Medulla oblongata (tissue), 1 donor: ENCODE data around the gene KCNQ1.

Experiments
- DNase-seq: peaks from one replicate; pipeline ENCODE4 v3.0.0-alpha.2; 2015; ENCODE audit errors: extremely low spot score

KCNQ1 gene

DNA sequence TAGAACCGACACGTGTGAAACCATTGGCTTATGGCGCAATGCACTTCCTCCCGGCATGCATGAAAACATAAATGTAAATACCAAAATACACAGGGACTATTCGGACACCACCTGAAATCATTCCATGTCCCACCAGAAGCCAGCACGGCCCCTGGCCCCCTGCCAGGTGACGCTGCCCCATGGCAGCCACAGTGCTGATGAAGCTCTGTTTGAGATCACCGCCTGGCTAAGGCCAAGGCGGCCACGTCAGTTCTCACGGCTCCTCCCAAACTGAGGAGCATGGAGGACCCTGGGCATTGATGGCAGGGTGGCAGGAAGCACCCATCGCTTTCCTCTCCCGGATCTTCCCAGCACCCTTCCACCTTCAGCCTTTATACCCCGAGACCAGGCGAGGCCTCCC is 351.3 kb downstream of the KCNQ1 start:
- DNase-seq, result no peak

DNA sequence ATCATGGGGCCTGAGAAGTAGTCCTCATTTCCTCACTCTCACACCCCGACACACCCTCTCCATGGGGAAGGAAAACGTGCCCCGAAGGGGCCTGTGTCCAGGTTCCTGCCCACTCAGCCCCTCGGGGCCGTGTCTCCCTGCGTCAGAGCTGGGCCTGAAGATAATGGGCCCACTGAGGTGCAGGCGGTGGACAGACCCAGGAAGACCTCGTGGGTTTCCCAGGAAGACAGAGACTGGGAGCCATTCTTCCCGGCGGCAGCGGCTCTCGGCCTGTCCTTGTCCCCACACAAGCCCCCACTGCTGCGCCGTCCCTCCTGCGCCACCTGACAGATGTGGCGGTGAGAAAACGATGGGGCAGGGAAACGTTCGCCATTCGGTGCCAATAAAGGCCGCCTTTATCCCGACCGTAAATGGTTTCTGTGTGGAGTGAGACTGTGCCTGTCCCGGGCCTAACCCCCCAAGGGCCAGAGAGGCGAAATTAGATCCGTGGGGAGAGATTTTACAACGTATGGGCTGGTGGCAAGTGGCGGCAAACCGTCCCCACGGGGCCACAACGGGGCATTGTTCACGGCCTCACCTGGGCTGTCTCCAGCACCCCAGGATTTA is 351.8 kb downstream of the KCNQ1 start:
- DNase-seq, result no peak

DNA sequence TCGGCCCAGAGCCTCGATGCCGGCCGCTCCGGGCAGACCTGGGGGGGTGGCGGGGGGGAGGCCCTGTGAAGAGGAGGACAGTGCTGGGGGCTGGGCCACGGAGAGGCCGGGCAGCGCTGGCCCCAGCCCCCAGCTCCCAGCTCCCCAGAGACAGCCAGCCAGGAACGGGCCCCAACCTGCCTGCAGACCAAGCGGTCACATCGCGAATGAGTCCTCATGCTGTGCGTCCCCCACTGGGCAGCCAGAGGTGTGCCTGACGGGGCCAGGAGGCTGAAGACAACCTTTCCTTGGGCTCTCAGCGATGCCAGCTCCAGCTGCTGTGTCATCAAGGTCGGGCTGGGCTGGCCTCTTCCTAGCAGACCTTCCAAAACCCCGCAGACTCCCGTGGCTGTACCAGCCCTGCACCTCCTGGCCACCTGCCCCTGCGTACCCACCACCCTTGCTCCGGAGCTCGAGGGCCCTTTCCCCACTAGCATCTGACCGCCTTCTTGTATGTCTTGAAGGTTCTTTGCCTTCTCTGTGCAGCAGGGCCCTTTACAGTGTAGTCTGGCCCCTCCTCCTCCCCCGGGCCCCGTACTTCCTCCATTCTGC is 352.4 kb downstream of the KCNQ1 start:
- DNase-seq, result no peak

DNA sequence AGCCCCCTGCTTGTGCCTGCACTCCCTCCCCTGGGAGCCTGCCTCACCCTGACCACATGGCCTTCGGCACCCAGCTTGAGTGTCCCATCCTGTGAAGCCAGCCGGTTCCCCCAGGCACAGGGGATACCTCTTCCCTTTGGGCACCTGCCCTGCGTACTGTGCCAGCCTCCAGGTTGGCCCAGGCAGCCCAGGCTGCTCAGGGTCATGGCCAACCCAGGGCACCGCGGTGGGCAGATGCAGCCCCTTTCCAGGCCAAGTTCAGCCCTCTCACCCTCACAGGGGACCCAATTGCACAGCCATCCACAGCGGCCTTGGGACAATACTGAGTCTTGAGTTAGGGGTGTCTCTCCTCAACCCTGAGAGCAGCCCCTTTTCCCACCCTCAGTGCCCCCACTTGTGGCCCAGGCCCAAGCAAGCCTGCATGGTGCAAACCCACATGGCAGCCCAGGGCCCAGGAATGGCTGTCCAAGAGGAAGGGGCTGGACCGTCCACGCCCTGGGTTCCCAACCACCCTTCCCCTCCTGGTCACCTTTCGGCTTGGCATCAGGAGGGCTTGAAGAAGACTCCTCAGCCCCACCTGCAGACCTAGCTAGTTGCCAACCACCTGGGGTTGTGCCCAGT is 353.0 kb downstream of the KCNQ1 start:
- DNase-seq, result no peak

DNA sequence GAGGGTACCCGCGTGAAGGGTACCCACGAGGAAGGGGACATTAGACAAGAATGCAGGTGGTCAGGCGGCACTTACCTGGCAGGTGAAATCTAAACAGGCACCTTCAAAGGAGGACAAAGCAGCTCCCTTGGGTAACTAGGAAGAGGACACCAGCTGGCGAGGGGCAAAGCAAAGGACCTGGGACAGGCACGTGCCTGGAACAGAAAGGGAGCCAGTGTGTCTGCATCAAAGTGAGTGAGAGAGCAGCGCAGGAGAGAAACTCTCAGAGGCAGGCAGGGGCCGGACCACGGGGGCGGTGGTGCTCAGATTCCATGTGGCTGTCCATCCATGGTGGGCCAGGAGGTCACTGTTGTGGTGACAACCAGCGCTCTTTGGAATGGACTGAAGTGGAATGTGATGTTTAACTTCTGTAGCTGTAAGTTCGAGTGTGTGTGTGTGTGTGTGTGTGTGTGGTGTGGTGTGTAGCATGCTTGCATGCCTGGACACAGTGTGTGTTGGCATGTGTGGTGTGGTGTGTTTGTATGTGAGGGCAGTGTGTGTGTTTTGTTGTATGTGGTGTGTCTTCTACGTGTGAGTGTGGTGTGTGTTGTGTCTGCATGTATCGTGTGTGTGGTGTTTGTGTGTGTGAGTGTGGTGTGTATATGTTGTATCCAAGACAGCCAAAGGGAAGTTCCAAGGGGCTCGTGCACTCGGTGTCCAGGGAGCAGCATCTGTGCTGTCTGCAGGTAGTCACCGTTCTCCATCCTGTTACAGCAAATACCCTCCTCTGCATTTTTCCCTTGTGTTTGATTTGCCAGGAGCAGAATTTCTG is 354.3 kb downstream of the KCNQ1 start:
- DNase-seq, result no peak

DNA sequence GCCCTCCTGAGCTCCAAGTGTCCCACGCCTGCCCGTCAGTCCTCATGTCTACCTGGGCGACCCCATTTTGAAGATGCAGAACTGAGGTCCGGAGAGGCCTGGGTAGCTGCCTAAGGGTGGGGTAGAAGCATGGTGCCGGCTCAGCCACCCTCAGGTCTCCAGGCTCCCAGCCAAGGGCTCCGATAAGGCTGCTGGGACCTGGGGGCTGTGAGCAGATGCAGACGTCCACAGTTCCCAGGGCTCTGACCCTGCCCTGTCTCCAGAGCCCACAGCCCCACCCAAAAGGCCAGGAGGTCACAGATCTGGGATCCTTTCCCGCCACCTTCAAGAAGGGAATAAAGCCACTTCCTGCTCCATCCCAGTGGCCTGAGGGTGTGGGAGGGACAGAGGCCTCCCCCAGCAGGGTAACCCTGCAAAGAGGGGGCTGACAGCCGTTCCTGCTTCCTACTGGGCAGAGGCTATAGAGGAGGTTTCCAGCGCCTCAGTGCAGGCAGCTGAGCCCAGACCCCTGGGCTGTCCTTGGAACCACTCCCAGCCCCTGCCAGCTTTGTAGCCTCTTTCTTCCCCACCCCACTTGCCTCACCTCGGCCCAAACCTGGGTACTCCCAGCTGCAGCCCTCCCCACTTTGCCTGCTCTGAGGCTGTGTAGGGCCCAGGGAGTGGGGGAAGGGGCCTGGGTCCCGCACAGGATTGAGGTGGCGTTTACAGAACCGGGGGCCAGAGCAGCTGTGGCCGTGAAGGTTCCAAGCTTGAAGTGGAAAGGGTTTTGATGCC is 355.3 kb downstream of the KCNQ1 start:
- no peak for DNase-seq

DNA sequence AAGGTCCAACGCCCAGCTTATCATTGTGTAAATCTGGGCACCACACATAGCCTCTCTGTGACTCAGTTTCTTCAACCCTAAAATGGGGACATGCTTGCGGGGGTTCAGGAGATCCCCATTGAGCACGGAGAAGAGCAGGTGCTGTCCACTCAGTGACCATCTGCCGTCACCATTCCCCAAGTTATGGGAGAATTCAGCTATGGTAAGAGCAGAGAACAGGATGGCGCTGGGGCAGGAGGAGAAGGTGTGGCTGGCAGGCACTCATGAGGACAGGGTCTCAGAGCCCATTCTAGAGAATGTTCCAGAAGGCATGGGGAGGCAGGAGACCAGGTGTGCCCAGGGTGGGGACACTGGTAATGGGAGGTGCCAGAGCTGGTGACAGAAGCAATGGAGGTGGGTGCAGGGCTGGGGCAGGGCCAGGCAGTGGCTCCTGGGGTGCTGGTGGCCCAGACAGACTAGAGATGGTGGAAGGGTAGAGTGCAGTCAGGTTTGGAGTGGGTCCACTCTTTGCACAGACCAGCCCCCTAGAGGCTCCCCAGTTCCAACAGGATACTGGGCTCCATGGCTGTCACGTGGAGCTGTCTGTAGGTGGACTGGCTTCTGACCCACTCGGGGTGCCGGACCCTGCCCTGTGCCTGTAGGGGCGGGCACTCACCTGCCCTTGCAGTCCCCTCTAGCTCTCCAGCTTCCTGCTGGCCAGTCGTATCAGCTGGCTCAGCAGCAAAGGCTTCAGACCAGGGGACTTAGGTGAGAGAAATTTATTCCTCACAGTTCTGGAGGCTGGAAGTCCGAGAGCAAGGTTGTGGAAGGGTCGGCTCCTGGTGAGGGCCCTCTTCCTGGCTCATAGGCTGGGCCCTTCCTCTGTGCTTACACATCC is 356.1 kb downstream of the KCNQ1 start:
- no peak for DNase-seq

DNA sequence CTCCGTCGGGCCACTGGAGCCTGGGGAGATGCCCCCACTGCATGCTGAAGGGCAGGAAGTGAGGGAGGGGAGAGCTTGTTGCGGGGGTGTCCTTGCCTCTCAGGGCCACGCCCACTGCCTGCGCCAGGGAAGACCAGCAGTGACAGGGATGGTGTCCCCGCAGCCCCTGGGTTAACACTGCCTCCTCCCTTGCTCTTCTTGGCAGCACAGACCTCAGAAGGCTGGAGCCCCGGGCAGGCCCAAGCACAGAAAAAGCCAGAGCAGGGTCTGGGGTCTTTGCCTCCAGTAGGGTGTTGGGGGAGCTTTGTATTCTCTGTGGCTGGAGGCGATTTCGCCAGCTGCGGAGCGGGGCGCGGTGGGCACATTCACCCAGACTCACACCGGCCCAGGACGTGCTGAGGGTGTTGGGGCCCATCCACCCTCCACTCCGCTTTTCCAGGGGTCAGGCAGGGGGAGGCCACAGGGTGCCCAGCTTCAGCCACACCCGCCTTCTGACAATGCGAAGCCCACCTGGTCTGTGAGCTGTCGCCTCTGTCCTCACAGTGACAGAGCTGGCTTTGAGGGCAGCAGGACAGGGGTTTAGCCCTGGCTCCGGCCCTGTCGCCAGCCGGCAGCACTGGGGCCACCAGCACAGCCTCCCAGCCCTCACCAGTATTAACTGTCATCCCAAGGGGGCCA is 357.0 kb downstream of the KCNQ1 start:
- no peak for DNase-seq

DNA sequence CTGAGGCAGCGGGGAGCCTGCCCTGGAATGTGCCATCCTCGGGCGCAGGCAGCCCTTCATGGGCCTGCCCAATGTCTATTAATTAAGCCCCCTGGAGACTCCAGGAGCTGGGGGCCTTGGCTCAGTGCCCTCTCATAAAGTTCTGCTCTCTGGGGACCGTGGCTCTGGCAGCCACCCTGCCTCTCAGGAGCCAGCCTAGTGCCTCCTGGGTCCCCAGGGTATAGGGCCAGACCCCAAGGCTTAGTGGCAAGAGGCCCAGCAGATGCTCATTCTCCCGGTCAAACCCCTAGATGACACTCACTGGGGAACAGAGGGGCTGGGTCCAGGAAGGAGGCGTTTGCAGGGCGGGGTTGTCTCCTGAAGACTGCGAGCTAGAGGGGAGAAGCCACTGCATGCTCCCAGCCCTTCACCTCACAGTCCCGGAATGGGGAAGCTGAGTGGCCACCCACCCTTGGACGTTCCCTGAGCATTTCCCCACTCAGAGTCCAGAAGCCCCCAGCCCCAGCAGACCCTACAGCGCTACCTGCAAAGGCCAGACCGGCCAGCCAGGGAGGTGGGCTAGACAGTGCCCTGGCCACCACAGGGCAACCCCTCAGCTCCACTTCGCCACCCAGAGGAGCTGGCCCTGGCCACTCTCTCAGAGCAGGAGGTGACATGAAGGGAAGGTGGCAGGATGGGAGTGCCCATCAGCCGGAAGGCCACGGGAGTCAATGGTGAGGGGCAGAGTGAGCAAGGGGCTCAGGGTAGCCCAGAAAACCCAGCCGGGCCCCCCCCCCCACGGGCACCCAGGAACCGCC is 357.8 kb downstream of the KCNQ1 start:
- no peak for DNase-seq

DNA sequence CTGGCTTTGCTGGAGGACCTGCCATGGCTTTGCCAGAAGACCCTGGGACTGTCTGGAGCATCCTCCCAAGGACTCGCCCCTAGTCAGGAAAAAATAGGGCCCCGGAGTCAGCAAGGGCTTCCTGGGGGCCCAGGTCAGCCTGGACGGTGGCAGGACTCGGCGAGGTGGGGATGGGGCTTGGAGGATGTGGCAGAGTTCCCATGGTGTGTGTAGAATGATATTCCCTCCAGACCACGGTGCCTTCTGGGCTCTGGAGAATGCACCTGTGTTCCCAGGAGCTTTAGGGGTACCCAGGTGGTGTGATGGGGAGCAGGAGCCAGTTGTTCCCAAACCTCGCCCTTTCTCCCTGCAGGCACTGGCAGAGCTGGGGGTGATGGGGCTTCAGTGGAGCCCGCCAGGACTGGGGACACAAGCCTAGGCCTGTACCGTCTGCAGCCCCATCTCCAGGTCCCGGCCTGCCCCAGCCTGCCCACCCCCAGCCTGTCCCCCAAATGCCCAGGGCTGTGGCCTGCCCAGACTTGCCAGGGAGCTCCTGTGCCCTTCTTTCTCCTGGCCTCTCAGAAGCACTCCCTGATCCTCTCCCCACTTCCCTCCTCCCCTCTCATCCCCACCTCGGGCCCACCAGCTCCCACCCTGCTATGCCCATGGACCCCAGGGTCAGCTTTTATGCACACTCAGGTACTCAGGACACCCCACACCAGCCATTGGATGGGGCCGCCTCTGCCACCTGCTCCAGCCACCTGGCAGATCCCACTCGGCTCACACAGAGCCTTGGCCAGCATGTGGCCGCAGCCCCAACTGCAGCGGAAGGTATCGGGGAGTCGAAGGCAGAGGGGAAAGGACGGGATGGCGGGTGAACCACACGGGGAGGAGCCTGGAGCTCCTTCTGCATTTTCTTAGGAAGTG is 358.6 kb downstream of the KCNQ1 start:
- no peak for DNase-seq

DNA sequence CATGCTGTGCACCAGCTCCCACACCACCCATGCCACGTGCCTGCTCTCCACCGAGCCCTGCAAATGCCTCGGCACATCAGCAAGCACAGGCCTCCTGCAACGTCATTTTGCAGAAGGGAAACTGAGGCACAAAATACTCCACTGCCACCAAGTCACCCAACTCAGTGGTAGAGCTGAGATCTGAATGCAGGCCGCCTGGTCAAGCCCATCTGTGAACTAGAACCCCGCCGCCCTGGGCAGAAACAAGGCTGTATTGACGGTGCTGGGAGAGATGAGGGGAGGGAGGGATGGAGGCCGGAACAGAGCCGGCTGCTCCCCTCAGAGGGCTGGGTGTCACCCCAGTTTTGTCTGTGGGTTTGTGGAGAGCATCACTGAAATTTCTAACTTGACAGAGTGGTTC is 359.4 kb downstream of the KCNQ1 start:
- DNase-seq, result no peak

DNA sequence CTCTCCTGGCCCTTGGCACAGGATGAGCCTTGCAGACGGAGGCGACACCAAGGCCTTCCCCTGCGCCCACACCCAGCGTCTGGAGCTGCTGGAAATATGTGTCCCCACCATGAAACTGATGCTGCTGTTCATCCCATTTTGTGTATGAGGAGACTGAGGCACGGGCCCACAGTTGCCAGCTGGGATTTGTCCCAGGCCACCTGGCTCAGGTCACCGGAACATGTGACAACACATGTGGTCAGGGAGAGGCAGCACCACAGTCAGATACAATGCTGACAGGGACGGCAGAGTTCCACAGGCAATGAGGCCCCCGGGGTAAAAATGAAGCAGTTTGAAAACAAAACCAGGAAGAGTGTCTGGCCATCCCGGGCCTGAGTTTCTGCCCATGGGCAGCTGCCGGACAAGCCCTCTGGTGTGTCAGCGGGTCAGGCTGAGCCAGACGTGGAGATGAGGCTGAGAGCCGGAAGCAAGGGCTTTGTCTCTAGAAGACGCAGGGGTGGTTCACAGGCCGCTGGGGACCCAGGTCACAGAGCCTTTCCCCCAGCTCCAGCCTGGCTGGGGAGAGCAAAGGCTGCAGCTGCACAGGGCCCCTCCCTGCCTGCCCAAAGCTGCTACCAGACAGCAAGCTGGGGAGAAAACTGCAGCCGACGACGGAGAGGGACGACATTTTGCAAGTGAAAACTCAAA is 360.0 kb downstream of the KCNQ1 start:
- no peak for DNase-seq

DNA sequence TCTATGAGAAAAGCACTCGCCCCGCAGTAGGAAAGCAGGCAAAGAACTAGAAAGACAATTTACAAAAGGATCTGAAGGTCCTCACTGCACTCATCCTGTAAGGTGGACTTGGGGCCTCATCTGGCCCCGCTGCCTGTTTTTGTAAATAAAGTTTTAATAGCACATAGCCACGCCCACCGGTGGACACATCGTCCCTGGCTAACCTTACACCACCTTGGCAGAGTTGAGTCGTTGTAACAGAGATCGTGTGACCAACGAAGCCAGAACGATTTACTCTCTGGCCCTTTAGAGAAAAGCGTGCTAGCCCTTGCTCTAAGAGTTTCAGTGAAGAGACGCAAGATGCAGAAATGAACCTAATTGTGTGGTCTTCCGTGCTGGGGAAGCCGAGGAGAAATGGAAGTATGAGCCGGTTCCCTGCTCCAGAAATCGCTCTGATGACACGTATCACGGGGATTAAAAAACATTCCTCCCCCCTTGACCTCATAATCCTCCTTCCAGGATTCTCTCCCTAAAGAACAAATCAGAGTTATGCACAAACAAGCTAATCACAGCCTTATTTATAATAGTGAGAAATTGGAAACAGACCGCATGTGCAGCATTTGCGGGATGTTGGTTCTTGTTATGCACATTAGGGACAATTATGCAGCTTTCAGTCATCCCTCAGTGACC is 360.7 kb downstream of the KCNQ1 start:
- no peak for DNase-seq

DNA sequence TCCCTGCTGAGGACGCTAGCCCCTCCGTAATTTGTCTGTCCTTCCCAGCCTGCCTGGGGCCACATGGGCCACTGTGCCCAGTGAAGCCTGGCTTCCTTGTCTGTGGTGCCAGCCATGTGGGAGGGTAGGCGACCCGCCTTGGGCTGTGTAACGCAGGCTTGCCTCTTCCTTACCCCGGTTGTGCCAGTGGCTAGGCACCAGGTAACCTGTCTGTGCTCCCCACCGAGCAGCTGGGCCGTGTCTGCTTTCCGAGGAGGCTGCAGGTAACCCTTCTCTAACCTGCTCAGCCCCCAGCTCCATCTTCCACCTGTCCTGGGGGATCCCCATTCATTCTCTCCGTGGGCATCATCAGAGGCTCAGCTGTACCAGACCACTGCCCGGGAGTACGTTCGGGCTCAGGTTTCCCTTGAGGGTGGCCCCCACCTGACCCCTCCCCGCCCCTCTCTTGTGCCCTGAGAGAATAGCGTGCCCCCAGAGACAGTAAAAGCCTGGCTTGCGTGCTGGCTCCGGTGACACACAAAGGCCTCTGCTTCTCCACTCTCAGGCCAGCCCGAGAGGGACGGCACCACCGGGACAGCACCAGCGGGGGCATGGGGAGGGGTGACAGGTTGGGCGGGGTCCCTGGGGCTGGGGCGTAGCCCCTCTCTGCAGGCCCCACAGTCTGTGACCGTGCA is 361.7 kb downstream of the KCNQ1 start:
- no peak for DNase-seq

DNA sequence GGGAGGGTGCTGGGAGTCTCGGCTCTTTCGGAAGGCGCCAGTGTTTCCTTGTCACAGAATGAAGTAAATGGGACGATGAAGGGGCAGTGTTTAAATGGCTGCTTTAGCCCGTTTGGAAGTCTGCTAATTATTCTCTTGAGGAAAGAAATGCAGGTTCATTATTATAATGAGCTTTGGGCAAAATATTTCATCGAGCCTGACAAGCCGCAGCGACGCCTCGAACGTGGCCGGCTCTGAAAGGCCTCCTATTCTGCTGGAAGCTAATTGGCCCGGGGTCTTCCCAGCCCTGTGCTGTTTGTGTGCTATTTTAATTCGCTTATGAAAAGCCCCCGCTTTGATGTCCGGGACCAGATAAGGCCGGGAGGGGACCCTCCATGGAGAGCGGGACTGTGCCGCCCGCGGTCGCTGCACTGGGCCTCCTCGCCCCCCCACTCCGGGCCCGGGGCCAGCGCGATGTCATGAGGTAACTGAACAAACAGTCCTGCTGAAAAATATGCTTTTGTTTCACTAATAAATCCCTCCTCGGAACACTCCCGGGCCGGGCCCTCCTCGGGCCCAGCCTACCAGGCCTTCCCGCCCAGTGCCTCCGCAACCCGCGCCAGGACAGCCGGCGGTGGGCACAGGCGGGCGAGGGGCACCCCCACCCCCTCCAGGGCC is 362.3 kb downstream of the KCNQ1 start:
- peak; percentile 41 for DNase-seq

DNA sequence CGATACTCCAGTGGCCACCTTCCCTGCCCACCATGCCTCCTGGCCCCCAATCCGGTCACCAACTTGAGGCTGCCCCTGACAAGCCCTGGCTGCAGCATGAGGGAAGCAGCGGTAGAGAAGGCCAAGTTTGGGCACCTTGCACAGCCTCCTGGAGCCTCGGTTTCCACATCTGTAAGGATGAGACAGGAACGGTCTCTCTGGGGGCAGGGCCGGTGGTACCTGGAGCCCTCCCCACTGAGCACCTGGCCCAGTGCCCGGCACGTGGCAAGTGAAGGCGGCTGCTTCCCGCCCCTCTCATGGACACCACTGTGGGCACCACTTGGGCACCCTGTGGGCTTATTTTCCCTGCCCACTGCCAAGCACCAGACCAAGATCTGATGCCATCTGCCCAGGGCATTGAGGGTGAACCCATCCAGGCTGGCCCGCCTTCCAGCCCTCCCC is 363.0 kb downstream of the KCNQ1 start:
- DNase-seq, result no peak
